ENCODE measurements around the gene RAB27A.
"Not testable (repeated sequence)": the region's sequence is repeated elsewhere in the genome, so short reads cannot be mapped to it uniquely, and the experiment has no call there.

RAB27A gene

DNA sequence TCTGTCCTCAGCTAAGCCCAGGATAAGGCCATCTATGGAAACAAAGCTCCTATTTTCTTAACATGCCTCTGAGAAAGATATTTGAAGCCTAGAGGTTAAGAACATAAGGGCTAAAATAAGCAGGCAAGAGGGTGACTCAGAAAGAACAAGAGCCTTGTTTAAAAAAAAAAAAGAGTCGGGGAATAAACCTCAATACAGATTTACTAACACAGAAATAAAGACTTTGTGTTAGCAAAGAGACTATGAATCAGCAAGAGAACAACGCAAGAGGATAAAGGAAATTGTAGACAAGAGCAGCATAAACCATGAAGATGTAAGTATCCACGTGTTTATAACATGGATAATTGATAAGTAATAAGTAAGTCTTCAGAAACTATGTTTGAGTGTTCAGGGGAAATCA is 36.0 kb downstream of the RAB27A start:
- in situ Hi-C loops (cut with HindIII; ENCODE audit: low sequenced_read_pairs): no loop called here

DNA sequence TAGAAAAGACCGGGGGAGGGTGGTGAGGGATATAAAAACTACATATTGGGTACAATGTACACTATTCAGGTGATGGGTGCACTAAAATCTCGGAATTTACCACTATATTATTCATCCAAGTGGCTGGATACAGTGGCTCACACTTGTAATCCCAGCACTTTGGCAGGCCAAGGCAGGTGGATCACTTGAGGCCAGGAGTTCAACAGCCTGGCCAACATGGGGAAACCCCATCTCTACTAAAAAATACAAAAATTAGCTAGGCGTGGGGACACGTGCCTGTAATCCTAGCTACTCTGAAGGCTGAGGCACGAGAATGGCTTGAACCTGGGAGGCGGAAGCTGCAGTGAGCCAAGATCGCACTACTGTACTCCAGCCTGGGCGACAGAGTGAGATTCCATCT is 37.4 kb downstream of the RAB27A start:
- in situ Hi-C loops (cut with HindIII; ENCODE audit: low sequenced_read_pairs): not testable (repeated sequence)

DNA sequence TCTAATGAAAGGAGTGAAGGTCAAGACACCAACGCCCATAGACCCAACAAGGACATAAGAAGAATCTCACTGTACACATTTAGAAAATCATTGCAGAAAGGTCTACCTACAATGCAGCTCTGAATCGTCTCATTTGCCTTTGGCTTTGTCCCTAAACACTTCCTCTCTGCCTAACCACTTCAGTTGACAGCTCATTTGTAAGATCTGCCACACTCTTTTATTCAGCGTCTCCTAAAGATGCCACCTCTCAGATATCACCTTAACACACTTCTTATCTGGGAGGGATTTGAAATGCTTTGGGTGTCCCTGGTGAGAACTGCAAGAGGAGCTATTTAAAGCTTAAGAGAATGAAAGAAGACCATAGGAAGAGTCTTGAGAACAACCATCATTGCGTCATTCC is 38.7 kb downstream of the RAB27A start:
- in situ Hi-C loops (cut with HindIII; ENCODE audit: low sequenced_read_pairs): no loop called here

DNA sequence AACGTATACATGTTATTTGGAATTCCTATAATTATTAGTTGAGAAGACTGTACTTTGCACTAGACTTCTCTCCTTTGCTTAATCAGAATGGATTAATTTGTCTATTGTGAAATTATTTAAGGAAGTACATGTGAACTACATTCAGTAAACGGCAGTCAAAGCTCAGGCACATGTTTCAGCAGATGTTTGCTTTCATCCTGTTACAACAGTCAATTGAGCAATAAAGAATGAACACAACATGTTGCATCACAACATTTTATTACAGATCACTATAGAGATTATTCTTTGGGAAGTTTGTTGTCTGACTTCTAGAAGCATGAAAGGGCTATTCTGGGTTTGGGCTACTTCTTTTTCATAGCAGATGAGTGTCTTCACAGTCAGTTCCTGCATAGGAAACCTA is 39.2 kb downstream of the RAB27A start:
- in situ Hi-C loops (cut with HindIII; ENCODE audit: low sequenced_read_pairs): no loop called here

DNA sequence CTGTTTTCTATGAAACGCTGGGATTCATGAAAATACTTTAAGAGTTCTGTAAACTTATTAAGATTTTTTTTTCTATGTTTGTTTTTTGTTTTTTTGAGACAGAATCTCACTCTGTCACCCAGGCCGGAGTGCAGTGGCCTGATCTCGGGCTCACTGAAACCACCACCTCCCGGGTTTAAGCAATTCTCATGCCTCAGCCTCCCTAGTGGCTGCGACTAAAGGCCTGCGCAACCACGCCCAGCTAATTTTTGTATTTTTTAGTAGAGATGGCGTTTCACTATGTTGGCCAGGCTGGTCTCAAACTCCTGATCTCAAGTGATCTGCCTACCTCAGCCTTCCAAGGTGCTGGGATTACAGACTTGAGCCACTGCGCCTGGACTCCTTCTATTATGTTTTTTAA is 39.7 kb downstream of the RAB27A start:
- in situ Hi-C loops (cut with HindIII; ENCODE audit: low sequenced_read_pairs): not testable (repeated sequence)

DNA sequence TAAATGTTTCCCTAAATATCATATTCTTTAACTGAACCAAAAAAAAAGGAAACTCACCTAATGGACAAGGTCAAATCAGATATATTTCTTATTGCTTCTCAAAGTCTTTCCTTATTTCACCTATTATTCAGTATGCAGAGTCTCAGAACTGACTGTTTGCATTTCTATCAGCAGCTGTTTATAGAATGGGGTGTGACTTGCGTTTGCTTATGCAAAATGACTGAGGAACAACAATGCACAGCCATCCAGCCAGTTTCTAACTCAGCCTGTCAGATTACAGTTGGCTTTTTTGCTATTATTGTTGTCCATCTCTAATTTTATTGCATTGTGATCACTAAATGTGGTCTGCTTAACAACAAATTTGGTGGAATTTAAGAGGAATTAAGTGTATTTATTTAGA is 40.7 kb downstream of the RAB27A start:
- in situ Hi-C loops (cut with HindIII; ENCODE audit: low sequenced_read_pairs): no loop called here

DNA sequence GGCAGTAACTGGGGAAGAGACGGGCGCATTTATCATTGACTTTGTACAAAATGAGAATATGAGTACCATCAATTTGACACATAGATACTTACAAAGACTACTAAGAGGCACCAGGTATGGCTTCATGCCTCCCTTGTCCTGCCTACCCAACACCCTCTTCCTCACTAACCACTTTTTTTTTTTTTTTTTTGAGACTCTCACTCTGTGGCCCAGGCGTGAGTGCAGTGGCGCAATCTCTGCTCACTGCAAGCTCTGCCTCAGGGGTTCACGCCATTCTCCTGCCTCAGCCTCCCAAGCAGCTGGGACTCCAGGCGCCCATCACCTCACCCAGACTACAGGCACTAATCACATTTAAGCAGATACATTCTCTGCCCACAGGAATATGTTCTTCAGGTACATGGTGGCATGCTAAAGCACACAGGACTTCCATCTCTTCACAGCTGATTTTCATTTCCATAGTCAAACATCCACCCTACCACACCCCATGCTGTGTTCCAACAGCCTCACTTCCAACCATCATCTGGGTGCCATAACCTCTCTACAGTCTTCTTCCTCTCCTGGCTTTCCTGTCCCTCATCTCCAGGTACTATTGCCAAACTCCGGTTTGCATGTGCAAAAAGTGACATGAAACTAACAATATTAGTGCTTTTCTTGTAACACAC is 41.7 kb downstream of the RAB27A start:
- in situ Hi-C loops (cut with HindIII; ENCODE audit: low sequenced_read_pairs): no loop called here

DNA sequence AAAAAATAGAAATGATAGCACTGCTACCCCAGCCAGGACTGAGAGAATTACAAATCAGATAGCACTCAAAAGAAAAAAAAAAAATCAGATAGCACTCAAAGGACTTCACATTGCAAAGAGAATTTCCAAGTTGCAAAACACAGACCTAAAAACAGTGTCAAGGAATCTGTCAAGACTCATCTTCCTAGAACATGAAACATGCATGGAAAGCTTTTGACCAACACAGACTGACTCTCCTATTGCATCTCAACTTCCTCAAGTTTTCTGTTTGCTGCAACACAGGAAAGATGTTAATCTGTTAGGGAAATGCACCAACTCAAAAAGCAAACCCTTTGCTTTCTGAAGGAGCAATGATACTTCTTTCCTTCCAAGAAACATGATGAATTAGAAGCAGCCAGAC is 42.3 kb downstream of the RAB27A start:
- in situ Hi-C loops (cut with HindIII; ENCODE audit: low sequenced_read_pairs): no loop called here

DNA sequence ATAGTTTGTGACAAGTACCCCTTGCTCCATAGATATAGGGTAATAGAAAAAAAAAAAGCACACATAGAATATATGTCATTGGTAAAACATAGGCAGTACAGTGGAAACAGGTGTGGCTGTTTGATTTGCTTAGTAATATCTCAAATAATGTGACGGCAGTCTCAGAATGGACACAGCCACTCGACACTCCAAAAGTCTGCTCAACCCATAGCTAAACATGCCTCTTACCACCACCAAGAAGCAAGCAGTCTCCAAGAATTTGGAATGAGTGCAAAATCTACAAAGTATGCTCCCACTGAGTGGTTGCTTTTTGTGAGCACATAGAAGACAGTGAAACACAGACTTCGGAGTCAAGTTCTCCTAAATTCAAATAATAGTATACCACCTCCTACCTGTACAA is 43.0 kb downstream of the RAB27A start:
- in situ Hi-C loops (cut with HindIII; ENCODE audit: low sequenced_read_pairs): no loop called here

DNA sequence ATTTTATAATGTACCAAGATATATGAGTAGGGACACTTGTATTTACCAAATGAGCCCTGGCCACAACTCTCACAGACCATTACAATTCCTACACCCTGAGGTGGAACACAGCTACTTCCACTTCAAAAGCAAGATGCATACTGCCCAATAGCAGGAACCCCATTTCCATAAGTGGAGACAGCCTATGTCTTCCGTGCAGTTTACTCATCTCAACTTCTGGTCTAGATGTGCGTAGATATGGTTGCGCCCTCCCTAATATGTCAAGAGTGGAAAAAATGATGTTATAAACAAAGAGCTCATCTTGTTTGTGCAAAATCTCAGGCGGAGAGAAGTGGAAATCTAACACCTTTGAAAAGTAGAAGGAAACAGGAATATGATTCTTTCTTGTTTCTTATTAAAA is 44.6 kb downstream of the RAB27A start:
- in situ Hi-C loops (cut with HindIII; ENCODE audit: low sequenced_read_pairs): no loop called here

DNA sequence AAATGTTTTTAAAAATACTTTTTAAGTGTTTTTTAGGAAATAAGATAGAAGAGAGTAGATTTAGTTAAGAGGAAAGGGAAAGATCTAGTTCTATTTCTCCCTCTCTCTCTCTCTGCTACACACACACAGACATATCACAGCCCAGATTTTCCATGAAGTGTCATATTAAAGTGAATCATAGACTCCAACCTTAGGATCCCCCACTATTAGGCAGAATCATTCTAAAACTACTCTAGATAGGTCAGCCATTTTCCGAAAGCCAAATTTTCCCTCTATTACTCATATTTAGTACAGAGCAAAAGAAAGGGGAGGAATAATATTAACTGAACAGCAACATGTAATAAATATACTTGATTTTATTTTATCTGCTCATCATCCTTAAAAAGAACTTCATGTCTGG is 47.7 kb downstream of the RAB27A start:
- in situ Hi-C loops (cut with HindIII; ENCODE audit: low sequenced_read_pairs): no loop called here

DNA sequence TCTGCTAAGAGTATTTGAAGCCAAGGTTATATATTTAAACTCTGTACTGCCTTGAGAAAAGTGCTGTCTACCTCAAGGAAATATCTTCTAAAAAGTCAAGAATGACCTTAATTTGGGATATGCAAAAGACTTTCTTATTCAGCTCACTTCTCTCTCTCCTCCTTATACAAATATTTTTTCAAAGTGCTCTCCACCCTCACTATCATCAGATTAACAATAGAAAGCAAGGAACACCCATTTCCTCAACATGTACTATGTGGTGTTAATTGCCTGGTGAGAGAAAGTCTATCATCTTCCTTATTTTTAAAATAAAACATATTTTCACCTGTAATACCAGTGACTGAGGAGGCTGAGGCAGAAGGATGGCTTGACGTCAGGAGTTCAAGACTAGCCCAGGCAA is 48.4 kb downstream of the RAB27A start:
- in situ Hi-C loops (cut with HindIII; ENCODE audit: low sequenced_read_pairs): no loop called here

DNA sequence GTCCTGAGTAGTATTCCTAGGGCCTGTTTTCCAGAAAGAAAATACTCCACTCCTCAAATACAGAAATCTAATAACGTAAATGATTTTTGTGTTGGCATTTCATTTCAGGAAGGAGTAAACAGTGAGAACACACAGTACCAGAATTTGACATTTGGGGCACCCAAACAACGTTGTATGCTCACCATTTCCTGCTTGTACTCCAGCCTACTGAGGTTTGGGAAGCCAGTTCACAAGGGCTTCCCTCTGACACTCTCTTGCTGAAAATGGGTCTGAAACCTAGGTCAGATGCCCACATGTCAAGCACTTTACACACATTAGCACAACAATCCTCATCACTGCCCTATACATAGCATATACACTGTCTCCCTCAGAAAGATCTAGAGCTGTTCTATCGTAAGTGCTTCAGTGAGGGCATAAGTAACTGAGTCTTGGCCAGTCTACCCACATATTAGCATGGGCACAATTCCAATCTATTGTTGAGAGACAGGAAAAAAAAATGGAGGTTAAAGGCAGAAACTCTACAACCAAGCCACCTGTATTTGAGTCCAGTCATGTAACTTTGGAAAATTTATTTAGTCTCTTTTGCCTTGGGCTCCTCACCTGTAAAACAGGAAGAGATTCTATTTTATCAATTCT is 49.4 kb downstream of the RAB27A start:
- in situ Hi-C loops (cut with HindIII; ENCODE audit: low sequenced_read_pairs): no loop called here

DNA sequence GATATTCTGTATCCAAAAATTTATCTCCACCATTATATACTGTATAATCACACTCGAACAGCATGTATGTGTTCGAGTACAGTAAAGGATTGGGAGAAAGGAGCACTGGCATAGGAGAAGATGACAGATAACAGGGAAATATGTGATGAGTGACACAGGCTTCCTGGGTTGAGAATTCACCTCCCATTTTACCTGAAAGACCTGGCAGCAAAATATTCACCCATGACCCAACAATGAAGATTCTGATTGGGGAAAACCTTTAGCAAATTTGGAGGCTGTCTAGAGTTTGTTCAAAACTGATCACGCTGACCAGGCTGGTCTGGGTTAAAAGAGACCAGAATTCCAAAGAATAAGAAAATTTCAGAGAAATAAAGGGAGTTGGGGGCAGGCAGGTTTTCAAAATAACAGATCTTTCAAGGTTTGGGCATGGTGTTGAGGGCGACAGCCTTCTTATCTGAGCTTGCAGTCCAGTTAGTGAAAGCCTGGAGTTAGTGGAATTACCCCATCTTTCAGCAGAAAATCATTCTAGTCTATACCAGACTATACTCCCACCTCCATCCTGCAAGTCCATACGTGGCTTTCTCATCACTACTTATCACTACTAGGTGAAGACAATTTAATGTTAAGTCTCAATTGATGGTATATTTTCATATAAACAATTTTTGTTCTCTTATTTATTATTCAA is 50.0 kb downstream of the RAB27A start:
- in situ Hi-C loops (cut with HindIII; ENCODE audit: low sequenced_read_pairs): no loop called here

DNA sequence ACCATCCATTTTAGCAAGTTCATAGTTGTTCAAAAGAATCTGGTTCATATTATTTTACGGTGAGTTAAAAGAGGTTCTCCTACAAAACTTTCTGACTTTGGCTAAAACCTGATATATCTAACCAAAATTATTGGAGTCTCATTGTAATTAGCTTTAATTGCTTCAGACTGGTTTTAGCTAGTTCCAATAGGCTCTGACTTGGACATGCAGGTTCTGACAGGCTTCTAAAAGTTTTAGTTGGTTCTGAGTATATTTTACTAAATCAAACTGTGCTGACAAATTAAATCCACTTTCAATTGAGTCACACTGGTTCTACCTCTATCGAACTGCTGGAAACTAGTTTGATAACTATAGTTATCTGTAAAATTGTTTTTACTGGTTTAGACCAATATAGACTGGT is 50.7 kb downstream of the RAB27A start:
- in situ Hi-C loops (cut with HindIII; ENCODE audit: low sequenced_read_pairs): no loop called here

DNA sequence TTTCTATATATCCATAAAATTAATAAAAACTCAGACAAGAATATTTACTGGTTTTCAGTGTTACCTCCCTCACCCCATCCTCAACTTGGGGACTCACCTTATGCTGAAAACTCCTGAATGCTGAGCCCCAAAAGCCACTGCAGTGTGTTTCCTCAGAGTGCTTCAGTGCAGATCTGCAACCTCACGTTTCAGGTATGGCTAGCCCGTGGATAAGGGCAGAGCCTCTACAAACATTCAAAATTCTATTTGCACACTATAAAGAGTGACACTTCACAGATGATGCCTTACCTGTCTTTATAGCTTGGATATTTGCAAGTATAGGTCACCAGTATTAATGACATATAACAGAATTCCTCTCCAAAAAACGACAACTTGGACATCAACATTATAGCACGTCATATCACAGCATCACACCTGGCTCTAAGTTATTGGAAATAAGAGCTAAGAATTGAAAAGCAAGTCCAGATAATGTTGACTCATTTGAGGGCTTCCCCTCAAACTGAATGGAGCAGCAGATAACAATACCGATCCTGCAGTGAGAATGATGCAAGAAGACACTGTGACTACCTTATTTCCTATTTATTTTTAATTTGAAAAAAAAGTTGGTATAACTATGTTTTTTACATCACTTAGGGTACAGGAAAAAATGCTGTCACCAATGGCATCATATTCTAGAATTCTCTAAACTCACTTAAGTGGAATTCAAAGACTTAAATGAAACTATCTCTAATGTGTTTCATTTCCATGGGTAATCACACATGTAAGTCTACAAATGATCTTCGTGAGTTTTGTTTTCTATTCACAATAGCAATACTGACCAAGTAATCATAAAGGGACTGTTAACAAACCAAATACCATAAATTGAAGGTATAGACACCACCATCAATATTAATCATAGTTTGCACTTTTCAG is 52.1 kb downstream of the RAB27A start:
- in situ Hi-C loops (cut with HindIII; ENCODE audit: low sequenced_read_pairs): no loop called here

DNA sequence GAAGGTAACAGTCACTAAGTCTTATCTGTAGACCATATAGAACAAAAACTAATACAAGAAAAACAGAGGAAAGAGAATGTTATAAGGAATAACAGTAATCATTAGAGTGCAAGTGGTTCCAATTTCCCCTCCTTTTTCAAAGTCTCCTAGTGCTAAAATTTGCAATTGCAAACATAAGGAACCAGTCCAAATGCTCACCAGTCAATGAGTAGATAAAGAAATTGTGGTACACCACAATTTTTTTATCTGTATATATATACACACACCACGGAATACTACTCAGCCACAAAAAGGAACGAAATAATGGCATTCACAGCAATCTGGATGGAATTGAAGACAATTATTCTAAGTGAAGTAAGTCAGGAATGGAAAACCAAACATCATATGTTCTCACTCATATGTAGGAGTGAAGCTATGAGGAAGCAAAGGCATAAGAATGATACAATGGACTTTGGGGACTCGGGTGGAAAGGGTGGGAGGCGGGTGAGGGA is 54.0 kb downstream of the RAB27A start:
- in situ Hi-C loops (cut with HindIII; ENCODE audit: low sequenced_read_pairs): no loop called here

DNA sequence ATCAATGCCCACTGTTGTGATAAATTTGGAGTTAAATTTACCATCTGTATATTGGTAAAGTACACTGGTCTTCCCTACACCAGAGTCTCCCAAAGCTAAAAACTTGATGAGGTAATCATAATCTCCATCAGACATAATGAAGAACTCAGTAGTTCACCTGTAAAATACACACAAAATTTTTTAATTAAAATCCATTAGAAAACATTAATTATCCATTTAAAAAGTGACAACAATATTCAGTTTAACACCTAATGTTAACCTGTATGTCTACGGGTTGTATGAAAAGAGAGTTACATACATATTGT is 54.9 kb downstream of the RAB27A start:
- in situ Hi-C loops (cut with HindIII; ENCODE audit: low sequenced_read_pairs): no loop called here

DNA sequence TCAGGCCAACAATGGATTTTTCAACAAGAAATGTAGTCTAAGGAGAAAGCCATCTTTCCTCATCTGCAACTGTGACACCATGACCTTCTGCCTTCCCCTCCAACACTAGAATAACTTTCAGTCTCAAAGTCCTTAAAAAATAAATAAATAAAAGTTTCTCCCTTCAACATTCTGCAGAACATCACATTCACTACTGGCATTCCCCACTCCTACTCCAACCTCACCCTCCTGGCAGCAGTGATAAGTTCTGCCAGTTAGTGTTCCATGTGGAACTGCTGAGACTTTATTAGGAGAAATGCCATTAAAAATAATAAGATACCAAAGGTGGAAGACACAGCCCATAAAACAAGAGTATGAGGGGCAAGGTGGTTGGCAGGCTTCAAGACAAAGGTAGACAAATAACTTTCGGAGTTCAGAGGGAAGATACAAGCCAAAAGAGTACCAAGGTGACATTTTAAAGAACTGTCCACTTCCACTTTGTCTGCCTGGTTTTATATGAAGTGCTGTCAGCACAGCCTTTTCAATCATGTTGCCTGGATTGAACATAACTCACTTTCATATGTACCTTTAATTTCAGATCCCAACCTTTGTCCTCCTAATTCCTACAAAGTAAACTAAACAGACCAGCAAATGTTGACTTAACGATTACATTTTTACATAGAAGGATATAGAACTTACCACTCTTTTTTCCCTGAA is 55.4 kb downstream of the RAB27A start:
- in situ Hi-C loops (cut with HindIII; ENCODE audit: low sequenced_read_pairs): no loop called here

DNA sequence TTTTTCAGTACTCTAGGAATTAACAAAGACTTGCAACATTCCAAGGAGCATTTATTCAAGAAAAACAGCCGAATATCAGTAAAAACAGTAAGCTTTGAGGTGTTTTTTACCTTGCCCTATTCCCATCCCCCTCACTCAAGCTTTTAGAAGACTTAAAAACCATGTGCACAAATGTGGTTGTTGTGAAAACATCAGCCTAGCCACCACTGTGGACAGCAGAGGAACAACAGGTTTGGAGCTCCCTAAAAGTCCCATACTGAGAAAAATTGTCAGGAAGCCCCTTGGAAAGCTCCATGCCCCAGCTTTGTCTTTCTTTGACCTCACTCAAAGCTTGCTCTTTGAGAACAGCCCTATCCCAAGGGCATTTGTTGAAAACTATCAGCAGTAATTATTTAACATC is 58.2 kb downstream of the RAB27A start:
- in situ Hi-C loops (cut with HindIII; ENCODE audit: low sequenced_read_pairs): no loop called here

DNA sequence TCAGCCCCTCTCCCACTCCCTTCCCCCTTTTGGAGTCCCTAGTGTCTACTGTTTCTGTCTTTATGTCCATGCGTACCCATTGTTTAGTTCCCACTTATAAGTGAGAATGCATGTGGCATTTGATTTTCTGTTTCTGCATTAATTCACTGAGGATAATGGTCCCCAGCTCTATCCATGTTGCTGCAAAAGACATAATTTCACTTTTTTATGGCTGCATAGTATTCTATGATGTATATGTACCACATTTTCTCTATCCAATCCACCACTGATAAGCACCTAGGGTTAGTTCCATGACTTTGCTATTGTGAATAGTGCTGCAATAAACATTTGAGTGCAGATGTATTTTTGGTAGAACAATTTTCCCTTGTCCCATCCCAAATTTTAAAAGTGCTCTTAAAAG is 58.7 kb downstream of the RAB27A start:
- in situ Hi-C loops (cut with HindIII; ENCODE audit: low sequenced_read_pairs): no loop called here
